ENCODE results near the gene ATP1B3.

The ATP1B3 gene

DNA sequence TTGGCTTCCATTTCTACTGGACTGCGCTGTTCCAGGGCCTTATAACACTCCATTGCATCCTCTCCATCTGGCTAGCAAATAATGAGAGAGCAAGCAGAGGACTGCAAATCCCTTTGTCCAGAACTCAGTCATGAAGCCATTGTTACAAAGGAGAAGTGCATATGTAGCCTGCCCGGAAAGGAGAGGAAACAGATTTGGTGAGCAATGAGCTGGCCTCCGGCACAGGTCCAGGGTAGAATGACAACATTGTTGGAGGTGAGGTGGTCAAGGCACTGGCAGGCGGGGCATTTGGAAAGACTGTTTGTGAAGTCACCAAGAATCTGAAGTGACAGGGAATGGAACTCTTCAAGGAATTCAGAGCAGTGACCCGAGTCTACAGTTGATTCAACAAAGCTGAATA is 25.0 kb upstream of the ATP1B3 start:
- TF ChIP-seq, protein P1, sequence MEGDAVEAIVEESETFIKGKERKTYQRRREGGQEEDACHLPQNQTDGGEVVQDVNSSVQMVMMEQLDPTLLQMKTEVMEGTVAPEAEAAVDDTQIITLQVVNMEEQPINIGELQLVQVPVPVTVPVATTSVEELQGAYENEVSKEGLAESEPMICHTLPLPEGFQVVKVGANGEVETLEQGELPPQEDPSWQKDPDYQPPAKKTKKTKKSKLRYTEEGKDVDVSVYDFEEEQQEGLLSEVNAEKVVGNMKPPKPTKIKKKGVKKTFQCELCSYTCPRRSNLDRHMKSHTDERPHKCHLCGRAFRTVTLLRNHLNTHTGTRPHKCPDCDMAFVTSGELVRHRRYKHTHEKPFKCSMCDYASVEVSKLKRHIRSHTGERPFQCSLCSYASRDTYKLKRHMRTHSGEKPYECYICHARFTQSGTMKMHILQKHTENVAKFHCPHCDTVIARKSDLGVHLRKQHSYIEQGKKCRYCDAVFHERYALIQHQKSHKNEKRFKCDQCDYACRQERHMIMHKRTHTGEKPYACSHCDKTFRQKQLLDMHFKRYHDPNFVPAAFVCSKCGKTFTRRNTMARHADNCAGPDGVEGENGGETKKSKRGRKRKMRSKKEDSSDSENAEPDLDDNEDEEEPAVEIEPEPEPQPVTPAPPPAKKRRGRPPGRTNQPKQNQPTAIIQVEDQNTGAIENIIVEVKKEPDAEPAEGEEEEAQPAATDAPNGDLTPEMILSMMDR (IDR thresholded peaks at IDR 0.05; ENCODE audit: low read depth, low read length): no peak
- no peak for DNase-seq (ENCODE audit: extremely low read depth, low read depth)

GRCh38 chr3:141853081-141853601 is 23.3 kb upstream of the ATP1B3 start:
- no peak for DNase-seq (ENCODE audit: extremely low read depth, low read depth)
- TF ChIP-seq, protein P1 (IDR thresholded peaks at IDR 0.05; ENCODE audit: low read depth, low read length): no peak

DNA sequence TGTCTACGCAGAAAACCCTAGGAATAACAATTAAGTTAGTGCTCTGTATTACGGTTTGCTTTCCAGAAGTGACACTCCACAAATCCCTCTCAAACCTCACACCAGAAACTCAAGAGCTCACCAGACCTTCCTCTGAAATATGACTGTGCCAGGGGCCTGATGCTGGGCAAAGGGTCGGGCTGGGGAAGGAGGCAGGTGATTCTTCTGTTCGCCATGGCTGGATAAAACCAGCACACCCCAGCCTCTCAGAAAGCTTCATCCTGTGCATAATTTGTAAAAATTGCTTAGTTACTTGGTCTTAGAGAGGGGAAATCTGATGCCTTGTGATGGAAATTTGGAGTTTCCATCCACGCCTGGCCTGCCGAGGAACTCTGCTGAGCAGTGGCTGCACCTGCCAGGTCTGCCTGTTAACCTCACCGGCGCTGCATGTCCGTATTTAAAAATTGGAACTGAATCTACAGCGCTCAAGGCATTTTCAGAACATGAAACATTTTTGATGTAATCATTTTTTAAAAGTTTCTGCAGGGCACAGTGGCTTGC is 22.7 kb upstream of the ATP1B3 start:
- no peak for DNase-seq (ENCODE audit: extremely low read depth, low read depth)
- TF ChIP-seq, protein P1 (IDR thresholded peaks at IDR 0.05; ENCODE audit: low read depth, low read length): no peak

GRCh38 chr3:141854599-141854998 is 21.8 kb upstream of the ATP1B3 start:
- no peak for DNase-seq (ENCODE audit: extremely low read depth, low read depth)
- TF ChIP-seq, protein P1 (IDR thresholded peaks at IDR 0.05; ENCODE audit: low read depth, low read length): no peak

- TF ChIP-seq, protein P1 (IDR thresholded peaks at IDR 0.05; ENCODE audit: low read depth, low read length): no peak
- DNase-seq (ENCODE audit: extremely low read depth, low read depth): no peak
These were observed 18.1 kb upstream of the ATP1B3 start for GRCh38 chr3:141858312-141858711.

GRCh38 chr3:141859651-141860050 is 16.8 kb upstream of the ATP1B3 start:
- DNase-seq (ENCODE audit: extremely low read depth, low read depth): no peak

DNA sequence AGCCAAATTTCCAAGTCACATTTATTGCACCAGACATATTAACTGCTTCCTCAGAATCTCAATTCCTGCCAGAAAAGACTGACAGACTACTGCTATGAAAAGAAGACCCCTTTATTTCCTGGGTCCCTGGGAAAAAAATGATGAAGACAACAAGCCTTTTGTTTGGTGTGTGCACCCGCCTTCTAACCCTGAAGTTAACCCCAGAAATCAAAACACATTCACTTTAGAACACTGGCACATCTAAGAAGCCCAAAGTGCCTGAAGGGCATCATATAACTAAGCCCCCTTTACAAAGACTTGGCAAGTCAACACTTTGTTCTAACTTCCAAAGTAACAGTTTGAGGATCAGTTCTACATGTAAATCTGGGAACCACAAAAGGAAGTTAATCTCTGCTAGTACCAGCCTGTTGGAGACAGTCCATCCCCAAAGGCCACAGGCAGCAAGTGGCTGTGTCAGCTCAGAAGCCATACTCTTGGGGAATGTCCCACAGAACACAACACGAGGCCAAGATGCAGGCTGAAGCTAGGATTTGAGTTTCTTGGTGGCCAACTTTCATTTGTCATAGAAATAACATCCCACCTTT is 16.3 kb upstream of the ATP1B3 start:
- TF ChIP-seq, protein P1 (IDR thresholded peaks at IDR 0.05; ENCODE audit: low read depth, low read length): no peak
- DNase-seq (ENCODE audit: extremely low read depth, low read depth): no peak

More at GRCh38 chr3:141859651-141860050, 16.8 kb upstream of the ATP1B3 start:
- TF ChIP-seq, protein P1 (IDR thresholded peaks at IDR 0.05; ENCODE audit: low read depth, low read length): no peak

Measured in AG09319 (cell line).